Keratinocyte (primary cell): ENCODE results near the gene TTLL5. TPM values are rescaled to one million over a fixed set of nuclear protein-coding genes. Genes with fewer than 3 reads are reported as not detected.

ENCODE experiments used
- DNase-seq: peaks from one replicate; pipeline ENCODE4 v3.0.0-alpha.2; 2011; ENCODE audit warnings: low read depth, missing footprints, low spot score
- FAIRE-seq: peaks from 2 replicates; lab custom pipeline; 2011; peaks lifted over from hg19 to GRCh38; lab: Jason Lieb, UNC
- H2AFZ ChIP-seq: 2 replicates; pipeline ENCODE4 v1.6.0; 2012; ENCODE audit warnings: low read length, control low read depth, inconsistent platforms; ENCODE audit not compliant: control insufficient read depth
- H3K27ac ChIP-seq: 2 replicates; pipeline ENCODE4 v1.5.1; 2011; ENCODE audit warnings: low read length; ENCODE audit not compliant: control insufficient read depth, insufficient read depth
- H3K27me3 ChIP-seq: 3 replicates; pipeline ENCODE4 v1.6.0; 2011; ENCODE audit warnings: low read length; ENCODE audit not compliant: control insufficient read depth, insufficient read depth; ENCODE audit errors: extremely low read depth
- H3K36me3 ChIP-seq, 2 experiments: 2 replicates in 1 of 2; 3 replicates in 1 of 2; pipeline ENCODE4 v1.5.1; 2011; ENCODE audit warnings: low read length in 2 of 2, mild to moderate bottlenecking in 1 of 2; ENCODE audit not compliant: control insufficient read depth in 2 of 2, insufficient read depth in 2 of 2; ENCODE audit errors: extremely low read depth in 1 of 2
- H3K4me1 ChIP-seq: 3 replicates; pipeline ENCODE4 v1.5.1; 2011; ENCODE audit warnings: low read length; ENCODE audit not compliant: control insufficient read depth, insufficient read depth; ENCODE audit errors: extremely low read depth
- H3K4me2 ChIP-seq: 3 replicates; pipeline ENCODE4 v1.6.0; 2011; ENCODE audit warnings: low read depth, low read length; ENCODE audit not compliant: control insufficient read depth, insufficient read depth; ENCODE audit errors: extremely low read depth
- H3K4me3 ChIP-seq, 3 experiments: fragments of 200-600 bp in 1 of 3; sonication (generic) in 1 of 3; 2 replicates in 2 of 3; 3 replicates in 1 of 3; pipeline ENCODE4 v1.5.1; 2011 to 2016; ENCODE audit warnings: low read length in 3 of 3, mild to moderate bottlenecking in 3 of 3, control low read depth in 2 of 3, inconsistent platforms in 1 of 3, low read depth in 1 of 3, mixed read lengths in 1 of 3, mixed run types in 1 of 3, moderate library complexity in 1 of 3; ENCODE audit not compliant: control insufficient read depth in 2 of 3, insufficient read depth in 2 of 3; ENCODE audit errors: extremely low read depth in 1 of 3
- H3K79me2 ChIP-seq: 2 replicates; pipeline ENCODE4 v1.6.0; 2012; ENCODE audit warnings: low read length; ENCODE audit not compliant: control insufficient read depth, insufficient read depth
- H3K9ac ChIP-seq: 3 replicates; pipeline ENCODE4 v1.6.0; 2011; ENCODE audit warnings: low read length; ENCODE audit not compliant: control insufficient read depth, insufficient read depth; ENCODE audit errors: extremely low read depth
- H3K9me1 ChIP-seq: 3 replicates; pipeline ENCODE4 v1.6.0; 2011; ENCODE audit warnings: low read length; ENCODE audit not compliant: control insufficient read depth, insufficient read depth; ENCODE audit errors: extremely low read depth
- H3K9me3 ChIP-seq: 2 replicates; pipeline ENCODE4 v1.5.1; 2012; ENCODE audit warnings: low read depth, low read length; ENCODE audit not compliant: control insufficient read depth
- H4K20me1 ChIP-seq: 3 replicates; pipeline ENCODE4 v1.6.0; 2011; ENCODE audit warnings: low read length; ENCODE audit not compliant: control insufficient read depth, insufficient read depth; ENCODE audit errors: extremely low read depth
- CTCF ChIP-seq, 3 experiments: IDR thresholded peaks in 1 of 3; conservative IDR thresholded peaks in 1 of 3; optimal IDR thresholded peaks in 1 of 3; 2 replicates in 2 of 3; 3 replicates in 1 of 3; pipeline versions ENCODE3 to v1.5.1; 2011; ENCODE audit warnings: low read length in 3 of 3, mild to moderate bottlenecking in 3 of 3, moderate library complexity in 2 of 3, control low read depth in 1 of 3, inconsistent platforms in 1 of 3; ENCODE audit not compliant: insufficient read depth in 2 of 3; ENCODE audit errors: extremely low read depth in 1 of 3
- EZH2 ChIP-seq: IDR thresholded peaks from one replicate; pipeline ENCODE4 v1.6.1; 2012; ENCODE audit warnings: inconsistent platforms, mild to moderate bottlenecking, low read length, moderate library complexity
- dilution Hi-C: fragments of 300-500 bp; cut with MboI; formaldehyde crosslinking; loops from one replicate; pipeline ENCODE4 v1.7.0; 2020; ENCODE audit warnings: low sequenced_read_pairs; ENCODE audit not compliant: extremely low pct_ligation_motif_present
- polyA plus RNA-seq, 5 experiments: library from polyadenylated mRNA; depleted of rRNA in 3 of 5; stranded (reverse) in 3 of 5; stranded (forward) in 1 of 5; unstranded in 1 of 5; fragments of >200 nt; gene quantifications; 1 replicate in 1 of 5; 2 replicates in 3 of 5; 3 replicates in 1 of 5; pipeline versions ENCODE4 v1.2.1 to v1.2.3, GENCODE V29; 2011 to 2012; ENCODE audit warnings: missing spikeins in 2 of 5, low read depth in 1 of 5, low replicate concordance in 1 of 5

The TTLL5 gene
- polyA plus RNA-seq, 1 donor (not counting 4 experiments of a cell fraction or from before 2014, with no cell fraction given) = 20.7 TPM

- H3K9me1 ChIP-seq = no peaks in the 10 kb centered on the region
Measured at GRCh38 chr14:75827331-75827730, 166.3 kb downstream of the TTLL5 start.

GRCh38 chr14:75829316-75829715 lies 168.3 kb downstream of the TTLL5 start:
- Histone ChIP-seq H3K4me3 (no peak overlapping the region), H3K9ac (no peak overlapping the region), H3K9me3 (no peaks in the 10 kb centered on the region), H2AFZ (no peak overlapping the region), H3K27ac (no peak overlapping the region), H3K27me3 (no peaks in the 10 kb centered on the region), H3K9me1 (no peaks in the 10 kb centered on the region), H3K79me2 (no peaks in the 10 kb centered on the region), H3K36me3 (no peaks in the 10 kb centered on the region), H3K4me1 (peaks cover 13% of the 10 kb centered on the region), H3K4me2 (no peak overlapping the region), H4K20me1 (no peaks in the 10 kb centered on the region)
- TF ChIP-seq EZH2 (no peak), CTCF (optimal IDR thresholded peaks at IDR 0.05 in 1 of 3, IDR thresholded peaks at IDR 0.05 in 1 of 3, conservative IDR thresholded peaks at IDR 0.05 in 1 of 3; ENCODE audit: extremely low read depth in 1 of 3, insufficient read depth in 2 of 3, low read length in 3 of 3) (no peak)
- FAIRE-seq = no peak
- no peak for DNase-seq
- dilution Hi-C loops = no loop called here

More at GRCh38 chr14:75827331-75827730, 166.3 kb downstream of the TTLL5 start:
- H3K27me3 ChIP-seq = no peaks in the 10 kb centered on the region
- H3K27ac ChIP-seq = no peak overlapping the region
- DNase-seq (no peak), FAIRE-seq (no peak)
- no peaks in the 10 kb centered on the region for H3K36me3 ChIP-seq
- H3K9me3 ChIP-seq = no peaks in the 10 kb centered on the region
- TF ChIP-seq EZH2 = no peak
- TF ChIP-seq CTCF (optimal IDR thresholded peaks at IDR 0.05 in 1 of 3, IDR thresholded peaks at IDR 0.05 in 1 of 3, conservative IDR thresholded peaks at IDR 0.05 in 1 of 3; ENCODE audit: extremely low read depth in 1 of 3, insufficient read depth in 2 of 3, low read length in 3 of 3) = no peak
- no peaks in the 10 kb centered on the region for H3K79me2 ChIP-seq
- H3K4me1 ChIP-seq = peaks cover 22% of the 10 kb centered on the region
- no peak overlapping the region for H3K4me2 ChIP-seq
- no peak overlapping the region for H3K4me3 ChIP-seq
- no peaks in the 10 kb centered on the region for H4K20me1 ChIP-seq
- H2AFZ ChIP-seq = no peak overlapping the region
- H3K9ac ChIP-seq = no peak overlapping the region
- dilution Hi-C loops = no loop called here
